Breast epithelium (tissue), 4 donors: ENCODE measurements around the gene GLIS2. TPM values are rescaled to one million over a fixed set of nuclear protein-coding genes. Genes with fewer than 3 reads are reported as not detected.

ENCODE experiments used
- DNase-seq, 2 donors: peaks; one replicate each; pipeline ENCODE4 v3.0.0-alpha.2; 2019; ENCODE audit warnings: low spot score in 2 of 2
- H3K27ac ChIP-seq, 2 donors: fragments of 200-600 bp; sonication (generic) in 1 of 2; one replicate each; pipeline ENCODE4 v1.5.1; 2016 to 2019; ENCODE audit warnings: mild to moderate bottlenecking in 1 of 2
- H3K27me3 ChIP-seq, 2 donors: fragments of 200-600 bp; sonication (generic) in 1 of 2; one replicate each; pipeline versions ENCODE4 v1.5.1 to v1.6.0; 2017 to 2019; ENCODE audit warnings: control low read depth in 1 of 2, mild to moderate bottlenecking in 1 of 2
- H3K36me3 ChIP-seq: fragments of 200-600 bp; one replicate; pipeline ENCODE4 v1.5.1; 2019
- H3K4me1 ChIP-seq, 2 donors: fragments of 200-600 bp; sonication (generic); one replicate each; pipeline ENCODE4 v1.5.1; 2016 to 2019; ENCODE audit warnings: control low read depth in 1 of 2
- H3K4me3 ChIP-seq, 3 donors: fragments of 200-600 bp; sonication (generic); 1 replicate in 2 of 3; 2 replicates in 1 of 3; pipeline ENCODE4 v1.5.1; 2016 to 2019; ENCODE audit warnings: mild to moderate bottlenecking in 3 of 3, moderate library complexity in 2 of 3
- H3K9me3 ChIP-seq, 2 donors: fragments of 200-600 bp; sonication (generic) in 1 of 2; one replicate each; pipeline ENCODE4 v1.5.1; 2016 to 2019; ENCODE audit warnings: control low read depth in 1 of 2
- POLR2A ChIP-seq: fragments of 450-650 bp; IDR thresholded peaks from one replicate; pipeline ENCODE4 v1.6.1; 2016; ENCODE audit warnings: antibody characterized with exemption, mild to moderate bottlenecking, moderate library complexity
- POLR2AphosphoS5 ChIP-seq, 3 donors: sonication (generic); formaldehyde crosslinking; IDR thresholded peaks; one replicate each; pipeline ENCODE4 v1.6.1; 2017; ENCODE audit warnings: antibody characterized with exemption in 3 of 3
- intact Hi-C: fragments of 100-400 bp; cut with DNase I; formaldehyde crosslinking; loops from one replicate; pipeline ENCODE4 v1.15.1; 2023; ENCODE audit warnings: low total_unique reads
- total RNA-seq, 3 donors: library from RNA; depleted of rRNA; stranded (reverse); fragments of >200 nt; gene quantifications; one replicate each; pipeline ENCODE4 v1.1.0, GENCODE V29; 2016
- TF ChIP-seq, protein P1 (sequence below), 3 donors: fragments of 450-650 bp; IDR thresholded peaks; one replicate each; pipeline ENCODE4 v1.5.1; 2016 to 2017; ENCODE audit warnings: antibody characterized with exemption in 3 of 3, mild to moderate bottlenecking in 3 of 3, moderate library complexity in 3 of 3

The GLIS2 gene
- total RNA-seq, 3 donors from 2014 or later, result 0.96 to 3.9 (median 1.5) TPM

DNA sequence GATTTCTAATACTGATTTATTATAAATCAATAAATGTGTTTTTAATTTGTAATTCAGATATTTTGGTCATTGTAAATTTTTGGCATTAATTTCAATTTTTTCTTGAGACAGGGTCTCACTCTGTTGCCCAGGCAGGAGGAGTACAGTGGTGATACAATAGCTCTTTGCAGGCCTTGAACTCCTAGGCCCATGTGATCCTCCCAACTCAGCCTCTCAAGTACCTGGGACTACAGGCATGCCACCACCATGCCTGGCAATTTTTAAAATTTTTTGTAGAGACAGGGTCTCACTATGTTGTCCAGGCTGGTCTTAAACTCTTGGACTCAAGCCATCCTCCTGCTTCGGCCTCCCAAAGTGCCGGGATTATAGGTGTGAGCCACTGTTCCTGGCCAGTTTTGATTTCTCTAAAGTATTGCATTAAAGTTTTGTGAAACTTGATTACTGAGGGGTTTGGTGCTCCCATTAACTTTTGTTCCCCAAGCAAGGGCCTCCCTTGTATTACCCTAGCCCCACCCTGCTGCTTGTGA lies 37.8 kb upstream of the GLIS2 start:
- TF ChIP-seq, protein P1, sequence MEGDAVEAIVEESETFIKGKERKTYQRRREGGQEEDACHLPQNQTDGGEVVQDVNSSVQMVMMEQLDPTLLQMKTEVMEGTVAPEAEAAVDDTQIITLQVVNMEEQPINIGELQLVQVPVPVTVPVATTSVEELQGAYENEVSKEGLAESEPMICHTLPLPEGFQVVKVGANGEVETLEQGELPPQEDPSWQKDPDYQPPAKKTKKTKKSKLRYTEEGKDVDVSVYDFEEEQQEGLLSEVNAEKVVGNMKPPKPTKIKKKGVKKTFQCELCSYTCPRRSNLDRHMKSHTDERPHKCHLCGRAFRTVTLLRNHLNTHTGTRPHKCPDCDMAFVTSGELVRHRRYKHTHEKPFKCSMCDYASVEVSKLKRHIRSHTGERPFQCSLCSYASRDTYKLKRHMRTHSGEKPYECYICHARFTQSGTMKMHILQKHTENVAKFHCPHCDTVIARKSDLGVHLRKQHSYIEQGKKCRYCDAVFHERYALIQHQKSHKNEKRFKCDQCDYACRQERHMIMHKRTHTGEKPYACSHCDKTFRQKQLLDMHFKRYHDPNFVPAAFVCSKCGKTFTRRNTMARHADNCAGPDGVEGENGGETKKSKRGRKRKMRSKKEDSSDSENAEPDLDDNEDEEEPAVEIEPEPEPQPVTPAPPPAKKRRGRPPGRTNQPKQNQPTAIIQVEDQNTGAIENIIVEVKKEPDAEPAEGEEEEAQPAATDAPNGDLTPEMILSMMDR (IDR thresholded peaks at IDR 0.05), result no peak
- TF ChIP-seq POLR2A, result no peak
- no peak for TF ChIP-seq POLR2AphosphoS5 (IDR thresholded peaks at IDR 0.05)
- intact Hi-C loops, result loop anchor here (10.0 kb wide), 1 partner anchor 47 kb away; no protein-coding TSS in a partner anchor
- Histone ChIP-seq H3K4me1 (no peaks in the 10 kb centered on the region), H3K27ac (no peak overlapping the region), H3K9me3 (no peaks in the 10 kb centered on the region), H3K4me3 (no peak overlapping the region), H3K36me3 (no peaks in the 10 kb centered on the region), H3K27me3 (no peaks in the 10 kb centered on the region)
- DNase-seq, result no peak

DNA sequence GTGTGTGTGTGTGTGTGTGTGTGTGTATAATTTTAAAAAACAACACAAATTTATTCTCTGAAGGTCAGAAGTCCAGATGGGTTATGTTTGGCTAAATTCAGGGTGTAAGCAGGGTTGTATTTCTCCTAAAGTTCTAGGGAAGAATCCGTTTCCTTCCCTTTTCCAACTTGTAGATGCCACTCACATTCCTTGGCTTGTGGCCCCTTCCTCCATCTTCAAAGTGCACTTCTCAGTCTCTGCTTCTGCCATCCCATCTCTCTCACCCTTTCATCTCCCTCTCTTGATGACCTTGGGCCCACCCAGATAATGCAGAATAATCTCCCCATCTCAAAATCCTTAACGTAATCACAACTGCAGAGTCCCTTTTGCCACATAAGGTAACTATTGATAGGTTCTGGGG lies 35.2 kb upstream of the GLIS2 start:
- Histone ChIP-seq H3K27me3 (no peaks in the 10 kb centered on the region), H3K4me1 (no peaks in the 10 kb centered on the region), H3K9me3 (no peaks in the 10 kb centered on the region), H3K4me3 (no peak overlapping the region), H3K36me3 (no peaks in the 10 kb centered on the region), H3K27ac (no peak overlapping the region)
- intact Hi-C loops, result no loop called here
- no peak for DNase-seq
- TF ChIP-seq, protein P1 (IDR thresholded peaks at IDR 0.05), result no peak
- TF ChIP-seq POLR2A (no peak), POLR2AphosphoS5 (IDR thresholded peaks at IDR 0.05) (no peak)

DNA sequence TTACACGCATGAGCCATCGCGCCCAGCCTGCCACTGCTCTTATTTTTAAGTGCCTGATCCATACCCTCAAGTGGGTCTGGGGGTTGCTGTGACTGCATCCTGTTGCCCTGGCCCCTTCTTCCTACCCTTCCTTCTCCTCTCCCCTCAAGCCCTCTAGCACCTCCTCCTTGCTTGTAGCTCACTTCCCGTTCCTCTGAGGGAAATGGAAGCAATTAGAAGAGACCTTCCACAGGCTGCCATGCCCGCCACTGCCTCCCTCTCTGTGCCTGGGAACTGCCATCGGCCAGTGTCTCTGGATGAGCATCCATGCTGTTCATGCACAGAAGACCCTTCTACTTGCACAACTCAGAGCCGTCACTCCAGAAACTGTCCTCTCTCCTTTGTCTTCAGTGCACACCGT lies 32.4 kb upstream of the GLIS2 start:
- H3K4me1 ChIP-seq, result peaks cover 0 to 3% of the 10 kb centered on the region in 2 donors
- no peak overlapping the region for H3K4me3 ChIP-seq
- H3K9me3 ChIP-seq, result no peaks in the 10 kb centered on the region
- no peaks in the 10 kb centered on the region for H3K27me3 ChIP-seq
- H3K36me3 ChIP-seq, result no peaks in the 10 kb centered on the region
- H3K27ac ChIP-seq, result no peak overlapping the region
- intact Hi-C loops, result no loop called here
- DNase-seq, result no peak
- no peak for TF ChIP-seq POLR2A
- TF ChIP-seq, protein P1 (IDR thresholded peaks at IDR 0.05), result no peak
- no peak for TF ChIP-seq POLR2AphosphoS5 (IDR thresholded peaks at IDR 0.05)

DNA sequence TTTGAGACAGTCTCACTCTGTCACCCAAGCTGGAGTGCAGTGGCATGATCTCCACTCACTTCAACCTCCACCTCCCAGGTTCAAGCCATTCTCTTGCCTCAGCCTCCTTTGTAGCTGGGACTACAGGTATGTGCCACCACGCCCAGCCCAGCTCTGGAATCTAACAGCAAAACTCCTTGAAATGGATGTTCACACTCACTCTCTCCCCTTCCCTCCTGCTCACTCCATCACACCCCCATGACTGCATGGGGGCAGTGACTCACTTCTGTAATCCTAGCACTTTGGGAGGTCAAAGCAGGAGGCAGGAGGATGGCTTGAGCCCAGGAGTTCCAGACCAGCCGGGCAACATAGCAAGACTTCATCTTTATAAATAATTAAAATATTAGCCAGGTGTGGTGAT lies 31.9 kb upstream of the GLIS2 start:
- peaks cover 0 to 4% of the 10 kb centered on the region in 2 donors for H3K4me1 ChIP-seq
- no peaks in the 10 kb centered on the region for H3K9me3 ChIP-seq
- no peak overlapping the region for H3K27ac ChIP-seq
- H3K27me3 ChIP-seq, result no peaks in the 10 kb centered on the region
- DNase-seq, result no peak
- TF ChIP-seq, protein P1 (IDR thresholded peaks at IDR 0.05), result no peak
- TF ChIP-seq POLR2A (no peak), POLR2AphosphoS5 (IDR thresholded peaks at IDR 0.05) (no peak)
- no peak overlapping the region for H3K4me3 ChIP-seq
- H3K36me3 ChIP-seq, result no peaks in the 10 kb centered on the region
- intact Hi-C loops, result no loop called here

DNA sequence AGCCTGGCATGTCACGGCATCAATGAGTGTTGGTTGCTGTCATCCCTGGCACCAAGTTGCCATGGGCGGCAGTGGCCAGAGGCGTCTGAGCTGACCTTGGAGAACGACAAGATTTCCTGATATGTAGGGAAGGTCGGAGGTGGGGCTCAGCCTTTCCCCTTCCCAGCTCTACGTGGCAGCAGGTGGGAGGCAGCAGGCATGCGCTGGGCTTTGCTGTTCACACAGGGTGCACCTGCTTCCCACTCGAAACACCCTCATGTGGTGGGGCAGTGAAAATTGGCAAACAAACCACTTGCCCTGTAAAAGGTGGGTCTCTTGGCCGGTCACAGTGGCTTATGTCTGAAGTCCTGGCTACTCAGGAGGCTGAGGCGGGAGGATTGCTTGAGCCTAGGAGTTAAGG lies 30.7 kb upstream of the GLIS2 start:
- intact Hi-C loops, result no loop called here
- DNase-seq, result no peak
- Histone ChIP-seq H3K27ac (no peak overlapping the region), H3K4me3 (no peak overlapping the region), H3K9me3 (no peaks in the 10 kb centered on the region), H3K36me3 (no peaks in the 10 kb centered on the region), H3K4me1 (peaks cover 0 to 4% of the 10 kb centered on the region in 2 donors), H3K27me3 (no peaks in the 10 kb centered on the region)
- TF ChIP-seq, protein P1 (IDR thresholded peaks at IDR 0.05), result no peak
- no peak for TF ChIP-seq POLR2A
